ENCODE results near the gene IRF2BP1.

The IRF2BP1 gene

GRCh38 chr19:45885556-45886426 is at the start of gene IRF2BP1:
Gene IRF2BP1, minus strand, starts transcription at chr19:45886141. Its CDS starts 367 bp downstream, at chr19:45885774.
- peak; percentile 89 to 90 for DNase-seq

- DNase-seq, result no peak
Measured at GRCh38 chr19:45935267-45935666, 49.3 kb upstream of the IRF2BP1 start.

- no peak for DNase-seq
Measured at GRCh38 chr19:45934551-45935230, 48.8 kb upstream of the IRF2BP1 start.

- DNase-seq, result no peak
Measured at GRCh38 chr19:45933759-45934158, 47.8 kb upstream of the IRF2BP1 start.

- no peak for DNase-seq
Measured at GRCh38 chr19:45931055-45931454, 45.1 kb upstream of the IRF2BP1 start.

- no peak for DNase-seq
Measured at GRCh38 chr19:45929247-45929646, 43.3 kb upstream of the IRF2BP1 start.

- peak; percentile 94 for DNase-seq
Measured at GRCh38 chr19:45927565-45928261, 41.8 kb upstream of the IRF2BP1 start.

GRCh38 chr19:45924891-45925447 is 39.0 kb upstream of the IRF2BP1 start:
- DNase-seq, result no peak

GRCh38 chr19:45922281-45922680 is 36.3 kb upstream of the IRF2BP1 start:
- no peak for DNase-seq

- DNase-seq, result no peak
Measured at GRCh38 chr19:45920458-45920857, 34.5 kb upstream of the IRF2BP1 start.

GRCh38 chr19:45919678-45920077 is 33.7 kb upstream of the IRF2BP1 start:
- no peak for DNase-seq

- DNase-seq, result no peak
Measured at GRCh38 chr19:45918721-45919120, 32.8 kb upstream of the IRF2BP1 start.

GRCh38 chr19:45917421-45918091 is 31.6 kb upstream of the IRF2BP1 start:
- DNase-seq, result no peak

- DNase-seq, result no peak
Measured at GRCh38 chr19:45913874-45914830, 28.2 kb upstream of the IRF2BP1 start, which contains the start of gene NANOS2. Gene NANOS2, minus strand, starts transcription at chr19:45914778. Its CDS starts 85 bp downstream, at chr19:45914693.

- DNase-seq, result no peak
Measured at GRCh38 chr19:45911291-45911690, 25.4 kb upstream of the IRF2BP1 start.

- DNase-seq, result no peak
Measured at GRCh38 chr19:45908956-45909355, 23.0 kb upstream of the IRF2BP1 start.

- DNase-seq, result no peak
Measured at GRCh38 chr19:45906221-45906620, 20.3 kb upstream of the IRF2BP1 start.

GRCh38 chr19:45905011-45905410 is 19.1 kb upstream of the IRF2BP1 start:
- DNase-seq, result no peak

GRCh38 chr19:45902651-45903625 is 17.0 kb upstream of the IRF2BP1 start:
- peak; percentile 95 to 96 for DNase-seq
